Endothelial cell of umbilical vein (primary cell): ENCODE data around the gene NCAPH2.

Experiments used
- EZH2 ChIP-seq: IDR thresholded peaks from 2 replicates; pipeline ENCODE4 v1.6.1; 2012; ENCODE audit warnings: borderline replicate concordance, low read depth, mild to moderate bottlenecking, moderate library complexity, low read length, inconsistent platforms; ENCODE audit not compliant: severe bottlenecking
- JUN ChIP-seq: IDR thresholded peaks from 2 replicates; pipeline ENCODE4 v1.6.1; 2011; ENCODE audit warnings: borderline replicate concordance, low read depth; ENCODE audit not compliant: insufficient read length, insufficient read depth
- POLR2A ChIP-seq: IDR thresholded peaks from 2 replicates; pipeline ENCODE4 v1.6.1; 2012; ENCODE audit warnings: low read depth, mild to moderate bottlenecking, control low read depth, low read length
- POLR2AphosphoS5 ChIP-seq: IDR thresholded peaks from 2 replicates; pipeline ENCODE4 v1.6.1; 2012; ENCODE audit warnings: low read depth, mild to moderate bottlenecking, control low read depth, low read length, moderate library complexity; ENCODE audit not compliant: insufficient read depth
- TF ChIP-seq, protein P1 (sequence below), 2 donors: IDR thresholded peaks; 1 replicate in 1 of 2; 2 replicates in 1 of 2; pipeline ENCODE4 v1.5.1; 2011; ENCODE audit warnings: low read length in 2 of 2, mild to moderate bottlenecking in 2 of 2, moderate library complexity in 2 of 2, control low read depth in 1 of 2, inconsistent platforms in 1 of 2, low read depth in 1 of 2; ENCODE audit not compliant: insufficient read depth in 1 of 2; ENCODE audit errors: extremely low read depth in 1 of 2
- TF ChIP-seq, protein P2 (sequence below): IDR thresholded peaks from 2 replicates; pipeline ENCODE4 v1.6.1; 2011; ENCODE audit not compliant: insufficient read depth, insufficient read length

DNA sequence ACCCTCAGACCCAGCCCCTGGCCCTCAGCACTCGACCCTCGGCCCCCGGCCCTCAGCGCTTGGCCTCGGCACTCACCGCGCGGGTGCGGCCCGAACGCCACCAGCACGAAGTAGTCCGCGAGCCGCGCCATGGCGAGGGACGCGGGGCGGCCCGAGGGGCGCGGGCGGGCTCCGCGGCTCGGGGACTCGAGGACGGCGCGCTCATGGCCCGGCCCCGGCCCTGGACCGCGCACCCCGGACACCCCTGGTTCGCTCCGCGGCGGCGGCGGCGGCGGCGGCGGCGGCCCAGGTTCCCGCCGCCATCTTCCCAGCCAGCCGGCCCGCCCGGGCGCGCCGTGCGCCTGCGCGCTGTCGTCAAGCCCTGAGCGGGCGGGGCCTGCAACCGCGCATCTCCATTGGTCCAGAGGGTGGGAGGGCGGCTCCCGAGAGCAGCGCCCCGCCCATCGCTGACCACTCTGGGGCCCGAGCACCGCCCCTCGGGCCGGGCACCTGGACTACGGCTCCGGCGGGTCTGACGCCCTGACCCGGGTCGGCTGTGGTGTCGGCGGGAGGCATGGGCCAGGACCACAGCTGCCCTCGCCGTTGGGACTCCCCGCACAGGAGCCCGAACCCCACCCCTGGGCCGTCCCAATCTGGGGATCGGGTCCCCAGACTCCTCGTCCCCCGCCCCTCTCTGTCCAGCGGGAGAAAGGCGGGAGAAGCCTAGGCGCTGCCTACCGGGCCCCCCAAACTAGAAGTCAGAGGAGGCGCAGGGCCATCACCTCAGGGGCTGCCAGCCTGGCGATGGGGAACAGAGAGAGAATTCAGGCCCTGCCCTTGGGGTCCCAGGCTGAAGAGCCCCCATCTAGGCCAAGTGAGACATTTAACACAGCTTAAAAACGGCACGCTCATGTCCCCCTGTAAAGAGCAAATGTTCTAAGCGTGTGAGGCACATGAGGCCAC is 33.0 kb upstream of the NCAPH2 start, which contains the start of gene SBF1:
- TF ChIP-seq POLR2A (no peak), EZH2 (no peak), POLR2AphosphoS5 (peak; percentile 13), JUN (no peak)
- TF ChIP-seq, protein P1, sequence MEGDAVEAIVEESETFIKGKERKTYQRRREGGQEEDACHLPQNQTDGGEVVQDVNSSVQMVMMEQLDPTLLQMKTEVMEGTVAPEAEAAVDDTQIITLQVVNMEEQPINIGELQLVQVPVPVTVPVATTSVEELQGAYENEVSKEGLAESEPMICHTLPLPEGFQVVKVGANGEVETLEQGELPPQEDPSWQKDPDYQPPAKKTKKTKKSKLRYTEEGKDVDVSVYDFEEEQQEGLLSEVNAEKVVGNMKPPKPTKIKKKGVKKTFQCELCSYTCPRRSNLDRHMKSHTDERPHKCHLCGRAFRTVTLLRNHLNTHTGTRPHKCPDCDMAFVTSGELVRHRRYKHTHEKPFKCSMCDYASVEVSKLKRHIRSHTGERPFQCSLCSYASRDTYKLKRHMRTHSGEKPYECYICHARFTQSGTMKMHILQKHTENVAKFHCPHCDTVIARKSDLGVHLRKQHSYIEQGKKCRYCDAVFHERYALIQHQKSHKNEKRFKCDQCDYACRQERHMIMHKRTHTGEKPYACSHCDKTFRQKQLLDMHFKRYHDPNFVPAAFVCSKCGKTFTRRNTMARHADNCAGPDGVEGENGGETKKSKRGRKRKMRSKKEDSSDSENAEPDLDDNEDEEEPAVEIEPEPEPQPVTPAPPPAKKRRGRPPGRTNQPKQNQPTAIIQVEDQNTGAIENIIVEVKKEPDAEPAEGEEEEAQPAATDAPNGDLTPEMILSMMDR (IDR thresholded peaks at IDR 0.05; ENCODE audit: extremely low read depth in 1 of 2, insufficient read depth in 1 of 2, low read depth in 1 of 2, low read length in 2 of 2), result no peak
- TF ChIP-seq, protein P2, sequence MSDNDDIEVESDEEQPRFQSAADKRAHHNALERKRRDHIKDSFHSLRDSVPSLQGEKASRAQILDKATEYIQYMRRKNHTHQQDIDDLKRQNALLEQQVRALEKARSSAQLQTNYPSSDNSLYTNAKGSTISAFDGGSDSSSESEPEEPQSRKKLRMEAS, result no peak
